Type B pancreatic cell (in vitro differentiated cells): Measurements from ENCODE around the gene F11R. TPM values are rescaled to one million over a fixed set of nuclear protein-coding genes. Genes with fewer than 3 reads are reported as not detected.
"Not testable (repeated sequence)": the region's sequence is repeated elsewhere in the genome, so short reads cannot be mapped to it uniquely, and the experiment has no call there.

Experiments used
- DNase-seq: peaks from one replicate; pipeline ENCODE4 v3.0.0; 2021; ENCODE audit warnings: mixed read lengths; ENCODE audit not compliant: unreplicated experiment; ENCODE audit errors: extremely low spot score
- H3K27ac Mint-ChIP-seq: 2 replicates; pipeline ENCODE4 v1.8.0; 2021; ENCODE audit warnings: mild to moderate bottlenecking, mixed read lengths
- H3K27me3 Mint-ChIP-seq: 2 replicates; pipeline ENCODE4 v1.8.0; 2021; ENCODE audit warnings: mixed read lengths
- H3K36me3 Mint-ChIP-seq: 2 replicates; pipeline ENCODE4 v1.8.0; 2021; ENCODE audit warnings: mixed read lengths
- H3K4me1 Mint-ChIP-seq: one replicate; pipeline ENCODE4 v1.8.0; 2021; ENCODE audit warnings: mixed read lengths; ENCODE audit not compliant: unreplicated experiment
- H3K4me3 Mint-ChIP-seq: 2 replicates; pipeline ENCODE4 v1.8.0; 2021; ENCODE audit warnings: mild to moderate bottlenecking, mixed read lengths
- H3K9me3 Mint-ChIP-seq: 2 replicates; pipeline ENCODE4 v1.8.0; 2021; ENCODE audit warnings: mixed read lengths
- CTCF ChIP-seq: fragments of 200-600 bp; sonication (generic); conservative IDR thresholded peaks from 2 replicates; pipeline ENCODE4 v1.5.0; 2021; ENCODE audit warnings: antibody characterized with exemption, mild to moderate bottlenecking
- total RNA-seq: library from RNA; stranded (reverse); gene quantifications from 2 replicates; pipeline ENCODE4 v1.2.1, GENCODE V29; 2021; ENCODE audit warnings: low replicate concordance

The F11R gene
- total RNA-seq, 1 donor from 2014 or later, result 66.8 TPM

GRCh38 chr1:160950657-160951056 lies 70.3 kb downstream of the F11R start:
- no peak for DNase-seq
- Mint-ChIP-seq H3K4me3 (no peak overlapping the region), H3K27ac (no peak overlapping the region), H3K9me3 (no peaks in the 10 kb centered on the region), H3K4me1 (peaks cover 22% of the 10 kb centered on the region), H3K36me3 (no peaks in the 10 kb centered on the region), H3K27me3 (peaks cover 3% of the 10 kb centered on the region)
- TF ChIP-seq CTCF, result no peak

GRCh38 chr1:160949881-160950280 lies 71.1 kb downstream of the F11R start:
- peaks cover 3% of the 10 kb centered on the region for H3K27me3 Mint-ChIP-seq
- H3K9me3 Mint-ChIP-seq, result no peaks in the 10 kb centered on the region
- no peak for DNase-seq
- H3K27ac Mint-ChIP-seq, result no peak overlapping the region
- no peak overlapping the region for H3K4me3 Mint-ChIP-seq
- H3K4me1 Mint-ChIP-seq, result peaks cover 22% of the 10 kb centered on the region
- no peaks in the 10 kb centered on the region for H3K36me3 Mint-ChIP-seq
- TF ChIP-seq CTCF, result no peak

GRCh38 chr1:160949216-160949880 lies 71.6 kb downstream of the F11R start:
- not testable (repeated sequence) for H3K36me3 Mint-ChIP-seq, H3K9me3 Mint-ChIP-seq, H3K4me3 Mint-ChIP-seq, H3K27me3 Mint-ChIP-seq, H3K27ac Mint-ChIP-seq, DNase-seq
- H3K4me1 Mint-ChIP-seq, result peaks cover 22% of the 10 kb centered on the region

- H3K36me3 Mint-ChIP-seq, H3K4me3 Mint-ChIP-seq, H3K27me3 Mint-ChIP-seq, H3K9me3 Mint-ChIP-seq, DNase-seq: not testable (repeated sequence)
- peaks cover 22% of the 10 kb centered on the region for H3K4me1 Mint-ChIP-seq
- peak overlapping the region; percentile 24 for H3K27ac Mint-ChIP-seq
These were observed 73.7 kb downstream of the F11R start for GRCh38 chr1:160947174-160947759.

- H3K4me3 Mint-ChIP-seq, DNase-seq, H3K9me3 Mint-ChIP-seq, H3K27me3 Mint-ChIP-seq, H3K36me3 Mint-ChIP-seq, H3K27ac Mint-ChIP-seq: not testable (repeated sequence)
- peaks cover 22% of the 10 kb centered on the region for H3K4me1 Mint-ChIP-seq
These were observed 75.1 kb downstream of the F11R start for GRCh38 chr1:160945881-160946280.

Other genes starting within 250 kb of the F11R start
- not detected in 2 replicates for gene LY9, start 225.0 kb downstream of the F11R start, total RNA-seq
- 0.50 and 0.56 TPM in 2 replicates for gene CD244, start 158.3 kb downstream of the F11R start, total RNA-seq
- gene ITLN1, start 136.0 kb downstream of the F11R start, total RNA-seq, result 23.1 and 59.8 TPM in 2 replicates
- gene ITLN2, start 66.3 kb downstream of the F11R start, total RNA-seq, result 0.99 and 1.7 TPM in 2 replicates
- gene TSTD1, start 17.8 kb upstream of the F11R start, total RNA-seq, result 40.8 and 98.0 TPM in 2 replicates
- 62.2 and 79.1 TPM in 2 replicates for gene USF1, start 24.8 kb upstream of the F11R start, total RNA-seq
- gene ARHGAP30, start 48.7 kb upstream of the F11R start, total RNA-seq, result 1.3 and 3.3 TPM in 2 replicates
- gene NECTIN4, start 68.4 kb upstream of the F11R start, total RNA-seq, result 57.7 and 193 TPM in 2 replicates
- gene KLHDC9, start 77.2 kb upstream of the F11R start, total RNA-seq, result 14.1 and 14.3 TPM in 2 replicates
- 41.1 and 50.9 TPM in 2 replicates for gene PFDN2, start 96.9 kb upstream of the F11R start, total RNA-seq
- 42.4 and 47.5 TPM in 2 replicates for gene NIT1, start 97.0 kb upstream of the F11R start, total RNA-seq
- 31.3 and 41.0 TPM in 2 replicates for gene DEDD, start 111.5 kb upstream of the F11R start, total RNA-seq
- 90.3 and 103 TPM in 2 replicates for gene UFC1, start 132.8 kb upstream of the F11R start, total RNA-seq
- 31.6 and 45.7 TPM in 2 replicates for gene USP21, start 138.3 kb upstream of the F11R start, total RNA-seq
- gene PPOX, start 145.3 kb upstream of the F11R start, total RNA-seq, result 25.7 and 43.6 TPM in 2 replicates
- gene B4GALT3, start 156.4 kb upstream of the F11R start, total RNA-seq, result 42.4 and 48.5 TPM in 2 replicates
- gene ADAMTS4, start 177.9 kb upstream of the F11R start, total RNA-seq, result 0.10 and 2.5 TPM in 2 replicates
- gene NDUFS2, start 181.2 kb upstream of the F11R start, total RNA-seq, result 93.1 and 97.4 TPM in 2 replicates
- 0.80 TPM in 1 of 2 replicates, not detected in the other for gene FCER1G, start 194.1 kb upstream of the F11R start, total RNA-seq
- 39.5 and 238 TPM in 2 replicates for gene APOA2, start 202.5 kb upstream of the F11R start, total RNA-seq
- 13.6 and 13.7 TPM in 2 replicates for gene TOMM40L, start 204.9 kb upstream of the F11R start, total RNA-seq
- gene NR1I3, start 217.1 kb upstream of the F11R start, total RNA-seq, result not detected in 2 replicates
- 1.0 and 3.4 TPM in 2 replicates for gene PCP4L1, start 237.6 kb upstream of the F11R start, total RNA-seq